ENCODE results near the gene GREM2.

GRCh38 chr1:240511789-240512188 is 100.2 kb downstream of the GREM2 start:
- no peak for TF ChIP-seq CTCF (IDR thresholded peaks at IDR 0.05)
- no peak for TF ChIP-seq POLR2AphosphoS5 (IDR thresholded peaks at IDR 0.05; ENCODE audit: low read depth, low read length)
- TF ChIP-seq, protein P1, sequence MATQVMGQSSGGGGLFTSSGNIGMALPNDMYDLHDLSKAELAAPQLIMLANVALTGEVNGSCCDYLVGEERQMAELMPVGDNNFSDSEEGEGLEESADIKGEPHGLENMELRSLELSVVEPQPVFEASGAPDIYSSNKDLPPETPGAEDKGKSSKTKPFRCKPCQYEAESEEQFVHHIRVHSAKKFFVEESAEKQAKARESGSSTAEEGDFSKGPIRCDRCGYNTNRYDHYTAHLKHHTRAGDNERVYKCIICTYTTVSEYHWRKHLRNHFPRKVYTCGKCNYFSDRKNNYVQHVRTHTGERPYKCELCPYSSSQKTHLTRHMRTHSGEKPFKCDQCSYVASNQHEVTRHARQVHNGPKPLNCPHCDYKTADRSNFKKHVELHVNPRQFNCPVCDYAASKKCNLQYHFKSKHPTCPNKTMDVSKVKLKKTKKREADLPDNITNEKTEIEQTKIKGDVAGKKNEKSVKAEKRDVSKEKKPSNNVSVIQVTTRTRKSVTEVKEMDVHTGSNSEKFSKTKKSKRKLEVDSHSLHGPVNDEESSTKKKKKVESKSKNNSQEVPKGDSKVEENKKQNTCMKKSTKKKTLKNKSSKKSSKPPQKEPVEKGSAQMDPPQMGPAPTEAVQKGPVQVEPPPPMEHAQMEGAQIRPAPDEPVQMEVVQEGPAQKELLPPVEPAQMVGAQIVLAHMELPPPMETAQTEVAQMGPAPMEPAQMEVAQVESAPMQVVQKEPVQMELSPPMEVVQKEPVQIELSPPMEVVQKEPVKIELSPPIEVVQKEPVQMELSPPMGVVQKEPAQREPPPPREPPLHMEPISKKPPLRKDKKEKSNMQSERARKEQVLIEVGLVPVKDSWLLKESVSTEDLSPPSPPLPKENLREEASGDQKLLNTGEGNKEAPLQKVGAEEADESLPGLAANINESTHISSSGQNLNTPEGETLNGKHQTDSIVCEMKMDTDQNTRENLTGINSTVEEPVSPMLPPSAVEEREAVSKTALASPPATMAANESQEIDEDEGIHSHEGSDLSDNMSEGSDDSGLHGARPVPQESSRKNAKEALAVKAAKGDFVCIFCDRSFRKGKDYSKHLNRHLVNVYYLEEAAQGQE (IDR thresholded peaks at IDR 0.05; ENCODE audit: insufficient read depth in 1 of 2, low read depth in 2 of 2, low read length in 1 of 2), result no peak
